HepG2 (cell line): ENCODE data around the gene ZNF184. TPM values are rescaled to one million over a fixed set of nuclear protein-coding genes. Genes with fewer than 3 reads are reported as not detected.

Experiments
- ATM ChIP-seq: fragments of 450-650 bp; IDR thresholded peaks from 2 replicates; pipeline ENCODE4 v1.7.1; 2017; ENCODE audit warnings: mild to moderate bottlenecking, borderline replicate concordance
- CENPBD1 ChIP-seq: sonication (generic); formaldehyde crosslinking; IDR thresholded peaks from 2 replicates; pipeline ENCODE4 v1.8.0; 2022; ENCODE audit warnings: missing genetic modification reagents, low read depth, mild to moderate bottlenecking, borderline replicate concordance
- CSRNP2 ChIP-seq: sonication (generic); formaldehyde crosslinking; conservative IDR thresholded peaks from 2 replicates; pipeline ENCODE4 v1.8.0; 2022; ENCODE audit warnings: low read depth, missing genetic modification reagents
- DRAP1 ChIP-seq: IDR thresholded peaks from 2 replicates; pipeline ENCODE4 v1.6.1; 2016; ENCODE audit warnings: missing genetic modification reagents, missing compliant biosample characterization
- ESRRA ChIP-seq: sonication (generic); formaldehyde crosslinking; IDR thresholded peaks from 2 replicates; pipeline ENCODE4 v1.5.1; 2020; ENCODE audit warnings: mild to moderate bottlenecking, low read depth, missing genetic modification reagents
- FLYWCH1 ChIP-seq: sonication (generic); formaldehyde crosslinking; IDR thresholded peaks from 2 replicates; pipeline ENCODE4 v1.8.1; 2023; ENCODE audit warnings: mild to moderate bottlenecking, missing genetic modification reagents
- GATAD2A ChIP-seq: IDR thresholded peaks from 2 replicates; pipeline ENCODE4 v1.6.1; 2016
- GRHL1 ChIP-seq: sonication (generic); formaldehyde crosslinking; conservative IDR thresholded peaks from 2 replicates; pipeline ENCODE4 v1.8.0; 2022; ENCODE audit warnings: missing genetic modification reagents
- KDM3A ChIP-seq: IDR thresholded peaks from 2 replicates; pipeline ENCODE4 v1.6.1; 2018; ENCODE audit warnings: low read depth, missing compliant biosample characterization
- KLF12 ChIP-seq: sonication (generic); formaldehyde crosslinking; IDR thresholded peaks from 2 replicates; pipeline ENCODE4 v1.4.0; 2020; ENCODE audit warnings: missing genetic modification reagents, borderline replicate concordance
- MIER2 ChIP-seq: IDR thresholded peaks from 2 replicates; pipeline ENCODE4 v1.6.1; 2016; ENCODE audit warnings: missing biosample characterization, missing genetic modification reagents
- SKIL ChIP-seq: sonication (generic); formaldehyde crosslinking; IDR thresholded peaks from 2 replicates; pipeline ENCODE4 v1.8.0; 2022; ENCODE audit warnings: missing genetic modification reagents, mild to moderate bottlenecking, moderate library complexity, borderline replicate concordance
- SMAD1 ChIP-seq: sonication (generic); formaldehyde crosslinking; IDR thresholded peaks from 2 replicates; pipeline ENCODE4 v1.4.0; 2020; ENCODE audit warnings: missing genetic modification reagents, low read depth, mild to moderate bottlenecking, borderline replicate concordance
- SNRNP70 ChIP-seq: fragments of 200-400 bp; formaldehyde crosslinking; IDR thresholded peaks from 2 replicates; pipeline ENCODE4 v1.6.1; 2017; ENCODE audit warnings: mild to moderate bottlenecking, low read depth, low read length, moderate library complexity
- SRF ChIP-seq: IDR thresholded peaks from 2 replicates; pipeline ENCODE4 v1.6.1; 2011; ENCODE audit warnings: mild to moderate bottlenecking, low read depth, low read length, moderate library complexity
- USF2 ChIP-seq, 2 experiments: sonication (generic) in 1 of 2; formaldehyde crosslinking in 1 of 2; IDR thresholded peaks; 2 replicates each; pipeline versions ENCODE4 v1.5.1 to v1.6.1; 2011 to 2020; ENCODE audit warnings: borderline replicate concordance in 1 of 2, low read depth in 1 of 2, low read length in 1 of 2, mild to moderate bottlenecking in 1 of 2, missing genetic modification reagents in 1 of 2, moderate library complexity in 1 of 2
- ZFP36L2 ChIP-seq: sonication (generic); formaldehyde crosslinking; IDR thresholded peaks from 2 replicates; pipeline ENCODE4 v1.4.0; 2020; ENCODE audit warnings: missing genetic modification reagents
- ZIK1 ChIP-seq: sonication (generic); formaldehyde crosslinking; IDR thresholded peaks from 2 replicates; pipeline ENCODE4 v1.5.0; 2020; ENCODE audit warnings: mild to moderate bottlenecking, low read depth, missing genetic modification reagents, borderline replicate concordance
- ZNF296 ChIP-seq: sonication (generic); formaldehyde crosslinking; conservative IDR thresholded peaks from 2 replicates; pipeline ENCODE4 v1.5.0; 2020; ENCODE audit warnings: mild to moderate bottlenecking, missing genetic modification reagents
- ZNF431 ChIP-seq: sonication (generic); formaldehyde crosslinking; IDR thresholded peaks from 2 replicates; pipeline ENCODE4 v1.9.0; 2022; ENCODE audit warnings: missing genetic modification reagents, low read depth, mild to moderate bottlenecking, borderline replicate concordance
- ZNF629 ChIP-seq: sonication (generic); formaldehyde crosslinking; conservative IDR thresholded peaks from 2 replicates; pipeline ENCODE4 v1.5.0; 2020; ENCODE audit warnings: missing genetic modification reagents
- polyA plus RNA-seq, 8 experiments: library from polyadenylated mRNA; depleted of rRNA in 3 of 8; stranded (reverse) in 7 of 8; unstranded in 1 of 8; fragments of >200 nt; fragmentation: Illumina TruSeq in 4 of 8; extraction: Trizol in 4 of 8; gene quantifications; 2 replicates each; pipeline versions ENCODE4 v1.2.1 to v1.2.3, GENCODE V29; 2011 to 2016; ENCODE audit warnings: low read depth in 4 of 8, missing spikeins in 1 of 8, mixed read lengths in 1 of 8; ENCODE audit not compliant: insufficient read depth in 1 of 8
- total RNA-seq, 5 experiments: library from RNA; depleted of rRNA; stranded (reverse); fragments of >200 nt; fragmentation: Illumina TruSeq; extraction: Trizol; gene quantifications; 2 replicates each; pipeline ENCODE4 v1.2.3, GENCODE V29; 2016; ENCODE audit warnings: low read depth in 1 of 5

Gene ZNF184
- total and polyA plus RNA-seq, 2 of the 13 experiments (the other 11 are each of a cell fraction or from before 2014, with no cell fraction given) = 2.1 to 10.1 TPM

GRCh38 chr6:27478706-27479318 lies 5.9 kb upstream of the ZNF184 start (continued):
- no peak for TF ChIP-seq USF2 (IDR thresholded peaks at IDR 0.05; ENCODE audit: low read depth, low read length)
- TF ChIP-seq USF2 (CRISPR knock-in tag; IDR thresholded peaks at IDR 0.05; ENCODE audit: borderline replicate concordance) = no peak
- TF ChIP-seq SRF = no peak
- no peak for TF ChIP-seq ZFP36L2
- TF ChIP-seq GRHL1 = no peak
- no peak for TF ChIP-seq CSRNP2 (CRISPR knock-in tag)
- no peak for TF ChIP-seq SKIL (CRISPR knock-in tag)
- no peak; the same call in 1 of the 2 replicates for TF ChIP-seq KDM3A (CRISPR knock-in tag)
- no peak for TF ChIP-seq SNRNP70
- no peak for TF ChIP-seq ATM
- TF ChIP-seq ESRRA (CRISPR knock-in tag) = no peak
- TF ChIP-seq CENPBD1 (CRISPR knock-in tag) = peak; percentile 81; the same call in 1 of the 2 replicates
- TF ChIP-seq DRAP1 (CRISPR knock-in tag) = peak; percentile 55
- TF ChIP-seq FLYWCH1 (CRISPR knock-in tag) = no peak
- TF ChIP-seq ZNF629 (CRISPR knock-in tag) = peak; percentile 86
- TF ChIP-seq GATAD2A (CRISPR knock-in tag) = peak; percentile 76
- TF ChIP-seq SMAD1 = 0 out of 2 replicates have a peak, but pooled peaks have one; percentile 51
- TF ChIP-seq ZIK1 = no peak
- TF ChIP-seq MIER2 = 0 out of 2 replicates have a peak, but pooled peaks have one; percentile 34
- no peak for TF ChIP-seq KLF12 (CRISPR knock-in tag)
- no peak for TF ChIP-seq ZNF296 (CRISPR knock-in tag)
- 0 out of 2 replicates have a peak, but pooled peaks have one; percentile 11 for TF ChIP-seq ZNF431 (CRISPR knock-in tag)
